ENCODE measurements around the gene FOXO3.

The FOXO3 gene

GRCh38 chr6:108654465-108655106 is 93.9 kb downstream of the FOXO3 start:
- H3K4me1 ChIP-seq (ENCODE audit: control insufficient read depth, low read length): peaks cover 13% of the 10 kb centered on the region
- no peaks in the 10 kb centered on the region for H3F3A ChIP-seq (ENCODE audit: control insufficient read depth, insufficient read depth)
- TF ChIP-seq EZH2phosphoT487 (IDR thresholded peaks at IDR 0.05; ENCODE audit: borderline replicate concordance, low read length): no peak
- TF ChIP-seq, protein P1, sequence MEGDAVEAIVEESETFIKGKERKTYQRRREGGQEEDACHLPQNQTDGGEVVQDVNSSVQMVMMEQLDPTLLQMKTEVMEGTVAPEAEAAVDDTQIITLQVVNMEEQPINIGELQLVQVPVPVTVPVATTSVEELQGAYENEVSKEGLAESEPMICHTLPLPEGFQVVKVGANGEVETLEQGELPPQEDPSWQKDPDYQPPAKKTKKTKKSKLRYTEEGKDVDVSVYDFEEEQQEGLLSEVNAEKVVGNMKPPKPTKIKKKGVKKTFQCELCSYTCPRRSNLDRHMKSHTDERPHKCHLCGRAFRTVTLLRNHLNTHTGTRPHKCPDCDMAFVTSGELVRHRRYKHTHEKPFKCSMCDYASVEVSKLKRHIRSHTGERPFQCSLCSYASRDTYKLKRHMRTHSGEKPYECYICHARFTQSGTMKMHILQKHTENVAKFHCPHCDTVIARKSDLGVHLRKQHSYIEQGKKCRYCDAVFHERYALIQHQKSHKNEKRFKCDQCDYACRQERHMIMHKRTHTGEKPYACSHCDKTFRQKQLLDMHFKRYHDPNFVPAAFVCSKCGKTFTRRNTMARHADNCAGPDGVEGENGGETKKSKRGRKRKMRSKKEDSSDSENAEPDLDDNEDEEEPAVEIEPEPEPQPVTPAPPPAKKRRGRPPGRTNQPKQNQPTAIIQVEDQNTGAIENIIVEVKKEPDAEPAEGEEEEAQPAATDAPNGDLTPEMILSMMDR (IDR thresholded peaks at IDR 0.05; ENCODE audit: low read depth, low read length, poor library complexity, severe bottlenecking): no peak
- no peak overlapping the region for H3K27ac ChIP-seq (ENCODE audit: low read depth, low read length)
- no peaks in the 10 kb centered on the region for H4K20me1 ChIP-seq (ENCODE audit: control insufficient read depth, insufficient read depth, low read depth, low read length)
- H3K9me3 ChIP-seq (ENCODE audit: control insufficient read depth, insufficient read depth, low read length): no peaks in the 10 kb centered on the region
- no peak overlapping the region for H3K4me2 ChIP-seq (ENCODE audit: low read length)
- no peaks in the 10 kb centered on the region for H3K27me3 ChIP-seq (ENCODE audit: control insufficient read depth, low read length)
- H3K9me2 ChIP-seq (replicated peaks; ENCODE audit: control insufficient read depth, low read length): no peaks in the 10 kb centered on the region
- no peaks in the 10 kb centered on the region for H3K79me2 ChIP-seq (ENCODE audit: control insufficient read depth, low read length)
- no peak overlapping the region for H3K4me3 ChIP-seq (ENCODE audit: low read length)
- H3K36me3 ChIP-seq (ENCODE audit: control insufficient read depth, low read length): no peaks in the 10 kb centered on the region

GRCh38 chr6:108655806-108656651 is 95.3 kb downstream of the FOXO3 start:
- Histone ChIP-seq H4K20me1 (ENCODE audit: control insufficient read depth, insufficient read depth, low read depth, low read length) (no peaks in the 10 kb centered on the region), H3K4me1 (ENCODE audit: control insufficient read depth, low read length) (peaks cover 3% of the 10 kb centered on the region), H3K27ac (ENCODE audit: low read depth, low read length) (no peak overlapping the region), H3K9me3 (ENCODE audit: control insufficient read depth, insufficient read depth, low read length) (no peaks in the 10 kb centered on the region), H3K36me3 (ENCODE audit: control insufficient read depth, low read length) (no peaks in the 10 kb centered on the region), H3K79me2 (ENCODE audit: control insufficient read depth, low read length) (no peaks in the 10 kb centered on the region), H3K9me2 (replicated peaks; ENCODE audit: control insufficient read depth, low read length) (no peaks in the 10 kb centered on the region), H3F3A (ENCODE audit: control insufficient read depth, insufficient read depth) (no peaks in the 10 kb centered on the region), H3K4me2 (ENCODE audit: low read length) (no peak overlapping the region), H3K4me3 (ENCODE audit: low read length) (no peak overlapping the region), H3K27me3 (ENCODE audit: control insufficient read depth, low read length) (no peaks in the 10 kb centered on the region)
- TF ChIP-seq, protein P1 (IDR thresholded peaks at IDR 0.05; ENCODE audit: low read depth, low read length, poor library complexity, severe bottlenecking): no peak
- TF ChIP-seq EZH2phosphoT487 (IDR thresholded peaks at IDR 0.05; ENCODE audit: borderline replicate concordance, low read length): no peak

GRCh38 chr6:108656836-108657235 is 96.1 kb downstream of the FOXO3 start:
- Histone ChIP-seq H3K4me3 (ENCODE audit: low read length) (no peak overlapping the region), H3K4me2 (ENCODE audit: low read length) (no peak overlapping the region), H3F3A (ENCODE audit: control insufficient read depth, insufficient read depth) (no peaks in the 10 kb centered on the region), H3K27ac (ENCODE audit: low read depth, low read length) (no peak overlapping the region), H3K9me2 (replicated peaks; ENCODE audit: control insufficient read depth, low read length) (no peaks in the 10 kb centered on the region), H3K9me3 (ENCODE audit: control insufficient read depth, insufficient read depth, low read length) (no peaks in the 10 kb centered on the region), H3K79me2 (ENCODE audit: control insufficient read depth, low read length) (no peaks in the 10 kb centered on the region), H4K20me1 (ENCODE audit: control insufficient read depth, insufficient read depth, low read depth, low read length) (no peaks in the 10 kb centered on the region), H3K27me3 (ENCODE audit: control insufficient read depth, low read length) (no peaks in the 10 kb centered on the region), H3K36me3 (ENCODE audit: control insufficient read depth, low read length) (no peaks in the 10 kb centered on the region), H3K4me1 (ENCODE audit: control insufficient read depth, low read length) (no peaks in the 10 kb centered on the region)
- TF ChIP-seq, protein P1 (IDR thresholded peaks at IDR 0.05; ENCODE audit: low read depth, low read length, poor library complexity, severe bottlenecking): no peak
- no peak for TF ChIP-seq EZH2phosphoT487 (IDR thresholded peaks at IDR 0.05; ENCODE audit: borderline replicate concordance, low read length)

Data from DOHH2 (cell line).